PC-3 (cell line): ENCODE measurements around the gene RGS3.

Experiments used
- CTCF ChIP-seq: fragments of 300-600 bp; sonication (generic); conservative IDR thresholded peaks from 2 replicates; pipeline ENCODE4 v1.5.1; 2017; ENCODE audit warnings: antibody characterized with exemption, low read depth, mild to moderate bottlenecking, low read length
- EZH2 ChIP-seq: fragments of 300-600 bp; sonication (generic); IDR thresholded peaks from one replicate; pipeline ENCODE4 v1.6.1; 2017; ENCODE audit warnings: antibody characterized with exemption, mild to moderate bottlenecking, low read length; ENCODE audit not compliant: unreplicated experiment

GRCh38 chr9:113511856-113512761 is 48.6 kb downstream of the RGS3 start:
- TF ChIP-seq CTCF, result no peak
- no peak for TF ChIP-seq EZH2
